ENCODE results near the gene KRT76.

The KRT76 gene

DNA sequence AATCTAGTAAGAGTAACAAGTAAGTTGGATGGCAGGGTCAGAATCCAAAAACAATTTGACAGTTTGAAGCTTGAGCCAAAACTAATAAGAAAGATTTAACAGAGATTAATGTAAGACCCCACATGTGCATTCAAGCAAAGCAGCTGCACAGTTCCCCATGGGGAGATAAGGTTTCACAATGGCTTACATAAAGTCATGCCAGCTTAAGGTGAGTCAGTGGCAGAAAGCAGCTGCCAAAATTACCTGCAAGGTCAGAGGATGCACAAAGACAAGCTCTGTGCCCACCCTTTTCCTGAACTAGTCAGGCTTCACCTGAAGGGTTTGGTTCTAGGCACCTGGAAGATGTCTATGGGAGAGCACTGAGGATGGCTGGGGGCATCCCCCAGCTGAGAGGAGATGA is 37.2 kb downstream of the KRT76 start:
- POLR2A ChIA-PET = no interaction called here
- TF ChIP-seq ELF4 (IDR thresholded peaks at IDR 0.05) = no peak
- no peak for TF ChIP-seq FOXM1 (IDR thresholded peaks at IDR 0.05; ENCODE audit: borderline replicate concordance)
- TF ChIP-seq, protein P1, sequence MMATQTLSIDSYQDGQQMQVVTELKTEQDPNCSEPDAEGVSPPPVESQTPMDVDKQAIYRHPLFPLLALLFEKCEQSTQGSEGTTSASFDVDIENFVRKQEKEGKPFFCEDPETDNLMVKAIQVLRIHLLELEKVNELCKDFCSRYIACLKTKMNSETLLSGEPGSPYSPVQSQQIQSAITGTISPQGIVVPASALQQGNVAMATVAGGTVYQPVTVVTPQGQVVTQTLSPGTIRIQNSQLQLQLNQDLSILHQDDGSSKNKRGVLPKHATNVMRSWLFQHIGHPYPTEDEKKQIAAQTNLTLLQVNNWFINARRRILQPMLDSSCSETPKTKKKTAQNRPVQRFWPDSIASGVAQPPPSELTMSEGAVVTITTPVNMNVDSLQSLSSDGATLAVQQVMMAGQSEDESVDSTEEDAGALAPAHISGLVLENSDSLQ (IDR thresholded peaks at IDR 0.05) = no peak
- TF ChIP-seq BHLHE40 (IDR thresholded peaks at IDR 0.05; ENCODE audit: borderline replicate concordance) = no peak
- no peak for TF ChIP-seq SP1 (IDR thresholded peaks at IDR 0.05)
- no peak for TF ChIP-seq FOXA1 (IDR thresholded peaks at IDR 0.05)
- no peak for TF ChIP-seq NFRKB (IDR thresholded peaks at IDR 0.05)
- TF ChIP-seq SUZ12 (IDR thresholded peaks at IDR 0.05) = no peak
- TF ChIP-seq ARNT (IDR thresholded peaks at IDR 0.05) = no peak
- TF ChIP-seq FOXK2 (IDR thresholded peaks at IDR 0.05) = no peak
- TF ChIP-seq TARDBP (IDR thresholded peaks at IDR 0.05) = no peak
- TF ChIP-seq CTBP1 (IDR thresholded peaks at IDR 0.05; ENCODE audit: borderline replicate concordance) = no peak
- no peak for TF ChIP-seq HDGF (IDR thresholded peaks at IDR 0.05; ENCODE audit: borderline replicate concordance)
- TF ChIP-seq ZNF384 (IDR thresholded peaks at IDR 0.05) = no peak
- TF ChIP-seq L3MBTL2 (conservative IDR thresholded peaks at IDR 0.05) = no peak
- no peak for TF ChIP-seq LEF1 (IDR thresholded peaks at IDR 0.05; ENCODE audit: borderline replicate concordance)
- no peak for DNase-seq (ENCODE audit: extremely low spot score)
- CTCF ChIA-PET = no interaction called here

GRCh38 chr12:52735816-52736632 is 41.1 kb downstream of the KRT76 start:
- TF ChIP-seq NFRKB (IDR thresholded peaks at IDR 0.05) (no peak), BHLHE40 (IDR thresholded peaks at IDR 0.05; ENCODE audit: borderline replicate concordance) (no peak), CTBP1 (IDR thresholded peaks at IDR 0.05; ENCODE audit: borderline replicate concordance) (no peak), SUZ12 (IDR thresholded peaks at IDR 0.05) (no peak), TARDBP (IDR thresholded peaks at IDR 0.05) (no peak), L3MBTL2 (conservative IDR thresholded peaks at IDR 0.05) (no peak), ARNT (IDR thresholded peaks at IDR 0.05) (no peak), ZNF384 (IDR thresholded peaks at IDR 0.05) (no peak), ELF4 (IDR thresholded peaks at IDR 0.05) (no peak), LEF1 (IDR thresholded peaks at IDR 0.05; ENCODE audit: borderline replicate concordance) (no peak), SP1 (IDR thresholded peaks at IDR 0.05) (no peak), FOXA1 (IDR thresholded peaks at IDR 0.05) (no peak)
- TF ChIP-seq, protein P1 (IDR thresholded peaks at IDR 0.05) = no peak
- POLR2A ChIA-PET = no interaction called here

GRCh38 chr12:52735106-52735505 is 42.0 kb downstream of the KRT76 start:
- TF ChIP-seq SUZ12 (IDR thresholded peaks at IDR 0.05) (no peak), ARNT (IDR thresholded peaks at IDR 0.05) (no peak), TARDBP (IDR thresholded peaks at IDR 0.05) (no peak), NFRKB (IDR thresholded peaks at IDR 0.05) (no peak), LEF1 (IDR thresholded peaks at IDR 0.05; ENCODE audit: borderline replicate concordance) (no peak), FOXM1 (IDR thresholded peaks at IDR 0.05; ENCODE audit: borderline replicate concordance) (no peak), FOXA1 (IDR thresholded peaks at IDR 0.05) (no peak), BHLHE40 (IDR thresholded peaks at IDR 0.05; ENCODE audit: borderline replicate concordance) (no peak), CTBP1 (IDR thresholded peaks at IDR 0.05; ENCODE audit: borderline replicate concordance) (no peak), SP1 (IDR thresholded peaks at IDR 0.05) (no peak), L3MBTL2 (conservative IDR thresholded peaks at IDR 0.05) (no peak), FOXK2 (IDR thresholded peaks at IDR 0.05) (no peak), HDGF (IDR thresholded peaks at IDR 0.05; ENCODE audit: borderline replicate concordance) (no peak), ZNF384 (IDR thresholded peaks at IDR 0.05) (no peak), ELF4 (IDR thresholded peaks at IDR 0.05) (no peak)
- TF ChIP-seq, protein P1 (IDR thresholded peaks at IDR 0.05) = no peak
- no peak for DNase-seq (ENCODE audit: extremely low spot score)
- ChIA-PET POLR2A (no interaction called here), CTCF (no interaction called here)

More at GRCh38 chr12:52735816-52736632, 41.1 kb downstream of the KRT76 start:
- no peak for DNase-seq (ENCODE audit: extremely low spot score)
- CTCF ChIA-PET = no interaction called here

- no peak for TF ChIP-seq ARNT (IDR thresholded peaks at IDR 0.05)
- TF ChIP-seq, protein P1 (IDR thresholded peaks at IDR 0.05) = no peak
- TF ChIP-seq L3MBTL2 (conservative IDR thresholded peaks at IDR 0.05) = no peak
- no peak for TF ChIP-seq CTBP1 (IDR thresholded peaks at IDR 0.05; ENCODE audit: borderline replicate concordance)
- no peak for TF ChIP-seq ZNF384 (IDR thresholded peaks at IDR 0.05)
- TF ChIP-seq FOXK2 (IDR thresholded peaks at IDR 0.05) = no peak
- POLR2A ChIA-PET = no interaction called here
- CTCF ChIA-PET = no interaction called here
- no peak for DNase-seq (ENCODE audit: extremely low spot score)
These were observed 46.4 kb downstream of the KRT76 start for GRCh38 chr12:52730793-52731192.

DNA sequence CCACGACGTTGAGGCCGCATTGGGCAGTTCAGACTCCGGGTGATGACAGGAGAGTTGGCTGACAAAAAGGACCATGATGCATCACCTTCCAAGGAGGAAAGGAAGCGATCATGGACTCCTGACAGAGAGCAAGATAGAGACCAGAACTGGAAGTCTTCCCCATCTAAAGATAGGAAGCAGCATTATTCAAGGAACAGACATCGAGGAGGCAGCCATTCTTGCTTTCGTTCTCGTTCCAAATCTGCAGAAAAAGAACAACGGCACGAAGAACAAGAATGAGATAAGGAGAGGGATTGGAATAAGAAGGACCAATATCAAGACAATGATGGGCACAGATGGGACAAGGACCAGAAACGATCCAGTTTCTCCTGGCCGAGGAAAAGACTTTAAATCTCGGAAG is 46.8 kb downstream of the KRT76 start:
- TF ChIP-seq SP1 (IDR thresholded peaks at IDR 0.05) (no peak), CTBP1 (IDR thresholded peaks at IDR 0.05; ENCODE audit: borderline replicate concordance) (no peak), FOXM1 (IDR thresholded peaks at IDR 0.05; ENCODE audit: borderline replicate concordance) (no peak), ARNT (IDR thresholded peaks at IDR 0.05) (no peak), NFRKB (IDR thresholded peaks at IDR 0.05) (no peak), ELF4 (IDR thresholded peaks at IDR 0.05) (no peak), TARDBP (IDR thresholded peaks at IDR 0.05) (no peak), L3MBTL2 (conservative IDR thresholded peaks at IDR 0.05) (no peak), FOXK2 (IDR thresholded peaks at IDR 0.05) (no peak), SUZ12 (IDR thresholded peaks at IDR 0.05) (no peak)
- TF ChIP-seq, protein P1 (IDR thresholded peaks at IDR 0.05) = no peak
- DNase-seq (ENCODE audit: extremely low spot score) = no peak
- POLR2A ChIA-PET = no interaction called here
- CTCF ChIA-PET = no interaction called here

All from HEK293T (cell line).